SK-N-SH (cell line): ENCODE results near the gene ZNF407.

ENCODE experiments used
- CTCF ChIP-seq: fragments of 200-600 bp; sonication (generic); IDR thresholded peaks from 2 replicates; pipeline ENCODE4 v1.6.1; 2017; ENCODE audit warnings: antibody characterized with exemption, mild to moderate bottlenecking, moderate library complexity
- EZH2phosphoT487 ChIP-seq: fragments of 200-600 bp; sonication (generic); IDR thresholded peaks from 2 replicates; pipeline ENCODE4 v1.6.1; 2017; ENCODE audit warnings: low read depth, mixed run types, mild to moderate bottlenecking, antibody characterized with exemption, moderate library complexity, borderline replicate concordance
- GABPA ChIP-seq: IDR thresholded peaks from 2 replicates; pipeline ENCODE4 v1.4.0; 2012; ENCODE audit warnings: low read depth, mild to moderate bottlenecking
- NFIC ChIP-seq: IDR thresholded peaks from 2 replicates; pipeline ENCODE4 v1.4.0; 2012; ENCODE audit warnings: borderline replicate concordance
- RAD21 ChIP-seq: IDR thresholded peaks from 2 replicates; pipeline ENCODE4 v1.6.1; 2012; ENCODE audit warnings: mild to moderate bottlenecking, low read length
- RFX5 ChIP-seq: IDR thresholded peaks from 2 replicates; pipeline ENCODE4 v1.6.1; 2012; ENCODE audit warnings: mild to moderate bottlenecking, improper control_type of control experiment, low read length
- SMC3 ChIP-seq: IDR thresholded peaks from 2 replicates; pipeline ENCODE4 v1.6.1; 2012; ENCODE audit warnings: low read depth, low read length, improper control_type of control experiment
- TF ChIP-seq, protein P1 (sequence below): IDR thresholded peaks from 2 replicates; pipeline ENCODE4 v1.6.1; 2012; ENCODE audit warnings: mild to moderate bottlenecking, low read depth, low read length, moderate library complexity
- TF ChIP-seq, protein P2 (sequence below): IDR thresholded peaks from 2 replicates; pipeline ENCODE4 v1.4.0; 2012; ENCODE audit warnings: low read depth, borderline replicate concordance

- TF ChIP-seq CTCF = no peak
- TF ChIP-seq RAD21 = no peak
- no peak for TF ChIP-seq GABPA
- TF ChIP-seq, protein P1, sequence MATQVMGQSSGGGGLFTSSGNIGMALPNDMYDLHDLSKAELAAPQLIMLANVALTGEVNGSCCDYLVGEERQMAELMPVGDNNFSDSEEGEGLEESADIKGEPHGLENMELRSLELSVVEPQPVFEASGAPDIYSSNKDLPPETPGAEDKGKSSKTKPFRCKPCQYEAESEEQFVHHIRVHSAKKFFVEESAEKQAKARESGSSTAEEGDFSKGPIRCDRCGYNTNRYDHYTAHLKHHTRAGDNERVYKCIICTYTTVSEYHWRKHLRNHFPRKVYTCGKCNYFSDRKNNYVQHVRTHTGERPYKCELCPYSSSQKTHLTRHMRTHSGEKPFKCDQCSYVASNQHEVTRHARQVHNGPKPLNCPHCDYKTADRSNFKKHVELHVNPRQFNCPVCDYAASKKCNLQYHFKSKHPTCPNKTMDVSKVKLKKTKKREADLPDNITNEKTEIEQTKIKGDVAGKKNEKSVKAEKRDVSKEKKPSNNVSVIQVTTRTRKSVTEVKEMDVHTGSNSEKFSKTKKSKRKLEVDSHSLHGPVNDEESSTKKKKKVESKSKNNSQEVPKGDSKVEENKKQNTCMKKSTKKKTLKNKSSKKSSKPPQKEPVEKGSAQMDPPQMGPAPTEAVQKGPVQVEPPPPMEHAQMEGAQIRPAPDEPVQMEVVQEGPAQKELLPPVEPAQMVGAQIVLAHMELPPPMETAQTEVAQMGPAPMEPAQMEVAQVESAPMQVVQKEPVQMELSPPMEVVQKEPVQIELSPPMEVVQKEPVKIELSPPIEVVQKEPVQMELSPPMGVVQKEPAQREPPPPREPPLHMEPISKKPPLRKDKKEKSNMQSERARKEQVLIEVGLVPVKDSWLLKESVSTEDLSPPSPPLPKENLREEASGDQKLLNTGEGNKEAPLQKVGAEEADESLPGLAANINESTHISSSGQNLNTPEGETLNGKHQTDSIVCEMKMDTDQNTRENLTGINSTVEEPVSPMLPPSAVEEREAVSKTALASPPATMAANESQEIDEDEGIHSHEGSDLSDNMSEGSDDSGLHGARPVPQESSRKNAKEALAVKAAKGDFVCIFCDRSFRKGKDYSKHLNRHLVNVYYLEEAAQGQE = no peak
- no peak for TF ChIP-seq NFIC
- TF ChIP-seq SMC3 = no peak
- no peak for TF ChIP-seq RFX5
- no peak for TF ChIP-seq EZH2phosphoT487
- TF ChIP-seq, protein P2, sequence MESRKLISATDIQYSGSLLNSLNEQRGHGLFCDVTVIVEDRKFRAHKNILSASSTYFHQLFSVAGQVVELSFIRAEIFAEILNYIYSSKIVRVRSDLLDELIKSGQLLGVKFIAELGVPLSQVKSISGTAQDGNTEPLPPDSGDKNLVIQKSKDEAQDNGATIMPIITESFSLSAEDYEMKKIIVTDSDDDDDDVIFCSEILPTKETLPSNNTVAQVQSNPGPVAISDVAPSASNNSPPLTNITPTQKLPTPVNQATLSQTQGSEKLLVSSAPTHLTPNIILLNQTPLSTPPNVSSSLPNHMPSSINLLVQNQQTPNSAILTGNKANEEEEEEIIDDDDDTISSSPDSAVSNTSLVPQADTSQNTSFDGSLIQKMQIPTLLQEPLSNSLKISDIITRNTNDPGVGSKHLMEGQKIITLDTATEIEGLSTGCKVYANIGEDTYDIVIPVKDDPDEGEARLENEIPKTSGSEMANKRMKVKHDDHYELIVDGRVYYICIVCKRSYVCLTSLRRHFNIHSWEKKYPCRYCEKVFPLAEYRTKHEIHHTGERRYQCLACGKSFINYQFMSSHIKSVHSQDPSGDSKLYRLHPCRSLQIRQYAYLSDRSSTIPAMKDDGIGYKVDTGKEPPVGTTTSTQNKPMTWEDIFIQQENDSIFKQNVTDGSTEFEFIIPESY = no peak
Observed at GRCh38 chr18:74625157-74625556, 27.5 kb downstream of the ZNF407 start.
